WTC11 (cell line): ENCODE results near the gene CSTPP1. TPM values are rescaled to one million over a fixed set of nuclear protein-coding genes. Genes with fewer than 3 reads are reported as not detected.

Source experiments
- ATAC-seq: fragments of 200-7000 bp; cut with Tn5 transposase; 2 replicates; pipeline ENCODE4 v1.10.0; 2021; ENCODE audit warnings: mild to moderate bottlenecking, moderate library complexity
- CTCF ChIA-PET: fragments of 300-600 bp; sonication (Branson Sonifier 250); formaldehyde crosslinking; loops from one replicate; lab custom pipeline; 2021; ENCODE audit warnings: antibody characterized with exemption; lab: Charles Lee
- POLR2A ChIA-PET: fragments of 350-600 bp; sonication (Branson Sonifier 250); formaldehyde crosslinking; loops from one replicate; lab custom pipeline; 2021; ENCODE audit warnings: antibody characterized with exemption; lab: Charles Lee
- DNase-seq: peaks from one replicate; pipeline ENCODE4 v3.0.0; 2021; ENCODE audit warnings: low spot score
- H3K27ac Mint-ChIP-seq: 2 replicates; pipeline ENCODE4 v1.8.0; 2021; ENCODE audit warnings: mixed read lengths
- H3K27me3 Mint-ChIP-seq: 2 replicates; pipeline ENCODE4 v1.8.0; 2021; ENCODE audit warnings: low read depth, mild to moderate bottlenecking, moderate library complexity, mixed read lengths
- H3K36me3 Mint-ChIP-seq: 2 replicates; pipeline ENCODE4 v1.8.0; 2021; ENCODE audit warnings: mixed read lengths
- H3K4me1 Mint-ChIP-seq: 2 replicates; pipeline ENCODE4 v1.8.0; 2022; ENCODE audit warnings: mixed read lengths
- H3K4me3 Mint-ChIP-seq: 2 replicates; pipeline ENCODE4 v1.8.0; 2021; ENCODE audit warnings: mild to moderate bottlenecking, moderate library complexity, mixed read lengths
- H3K9me3 Mint-ChIP-seq: 2 replicates; pipeline ENCODE4 v1.8.0; 2021; ENCODE audit warnings: mixed read lengths
- ATF3 ChIP-seq: sonication (generic); formaldehyde crosslinking; conservative IDR thresholded peaks from 2 replicates; pipeline ENCODE4 v1.8.1; 2022; ENCODE audit warnings: mild to moderate bottlenecking, missing genetic modification reagents
- IRF1 ChIP-seq: sonication (generic); formaldehyde crosslinking; IDR thresholded peaks from 2 replicates; pipeline ENCODE4 v1.8.0; 2023; ENCODE audit warnings: missing genetic modification reagents
- JUN ChIP-seq: sonication (generic); formaldehyde crosslinking; IDR thresholded peaks from 2 replicates; pipeline ENCODE4 v1.8.0; 2023; ENCODE audit warnings: mild to moderate bottlenecking, missing genetic modification reagents
- NR1H2 ChIP-seq: sonication (generic); formaldehyde crosslinking; IDR thresholded peaks from 2 replicates; pipeline ENCODE4 v1.9.0; 2021; ENCODE audit warnings: mild to moderate bottlenecking, moderate library complexity, missing genetic modification reagents
- ZNF263 ChIP-seq: sonication (generic); formaldehyde crosslinking; IDR thresholded peaks from 2 replicates; pipeline ENCODE4 v1.8.1; 2022; ENCODE audit warnings: low read depth, mild to moderate bottlenecking, moderate library complexity, missing genetic modification reagents
- ZNF396 ChIP-seq: fragments of 250-450 bp; sonication (Bioruptor Pico); IDR thresholded peaks from 2 replicates; pipeline ENCODE4 v1.8.0; 2021; ENCODE audit warnings: mild to moderate bottlenecking, moderate library complexity, borderline replicate concordance
- ZNF416 ChIP-seq: fragments of 250-450 bp; sonication (Bioruptor Pico); IDR thresholded peaks from 2 replicates; pipeline ENCODE4 v1.9.0; 2021; ENCODE audit warnings: mild to moderate bottlenecking, inconsistent platforms
- ZNF425 ChIP-seq: fragments of 250-450 bp; sonication (Bioruptor Pico); conservative IDR thresholded peaks from 2 replicates; pipeline ENCODE4 v1.9.0; 2021; ENCODE audit warnings: mild to moderate bottlenecking
- total RNA-seq: library from RNA; stranded (reverse); gene quantifications from 3 replicates; pipeline ENCODE4 v1.2.3, GENCODE V29; 2021
- TF ChIP-seq, protein P1 (sequence below): sonication (generic); formaldehyde crosslinking; IDR thresholded peaks from 2 replicates; pipeline ENCODE4 v1.8.1; 2022; ENCODE audit warnings: low read depth, mild to moderate bottlenecking, moderate library complexity, missing genetic modification reagents, borderline replicate concordance
- TF ChIP-seq, protein P2 (sequence below): sonication (generic); formaldehyde crosslinking; IDR thresholded peaks from 2 replicates; pipeline ENCODE4 v1.8.1; 2023; ENCODE audit warnings: mild to moderate bottlenecking, missing genetic modification reagents, borderline replicate concordance
- TF ChIP-seq, protein P3 (sequence below): sonication (generic); formaldehyde crosslinking; conservative IDR thresholded peaks from 2 replicates; pipeline ENCODE4 v1.8.1; 2023; ENCODE audit warnings: mild to moderate bottlenecking, low read depth, missing genetic modification reagents, moderate library complexity

The CSTPP1 gene
- total RNA-seq, 1 experiment from 2014 or later: 23.6 TPM

GRCh38 chr11:47130543-47130942, 194.0 kb downstream of the CSTPP1 start (continued):
- TF ChIP-seq ZNF263 (CRISPR knock-in tag): no peak
- TF ChIP-seq, all 79 proteins: peak for 2

- POLR2A ChIA-PET: interaction anchor here (0.5 to 0.6 kb wide), 2 partner anchors 215 to 471 kb away, joined by 3 to 4 read pairs; no protein-coding TSS in a partner anchor
These were observed 194.6 kb downstream of the CSTPP1 start for GRCh38 chr11:47131136-47131535.

More at GRCh38 chr11:47131136-47131535, 194.6 kb downstream of the CSTPP1 start:
- Mint-ChIP-seq H3K27ac (no peak overlapping the region), H3K4me3 (no peak overlapping the region), H3K36me3 (no peaks in the 10 kb centered on the region), H3K4me1 (peaks cover 27% of the 10 kb centered on the region), H3K9me3 (no peaks in the 10 kb centered on the region), H3K27me3 (no peaks in the 10 kb centered on the region)
- no peak for TF ChIP-seq IRF1 (CRISPR knock-in tag)
- TF ChIP-seq ATF3: no peak
- no peak for TF ChIP-seq ZNF396 (CRISPR knock-in tag)
- no peak for TF ChIP-seq ZNF416 (CRISPR knock-in tag)
- no peak for TF ChIP-seq JUN (CRISPR knock-in tag)
- TF ChIP-seq, protein P1, sequence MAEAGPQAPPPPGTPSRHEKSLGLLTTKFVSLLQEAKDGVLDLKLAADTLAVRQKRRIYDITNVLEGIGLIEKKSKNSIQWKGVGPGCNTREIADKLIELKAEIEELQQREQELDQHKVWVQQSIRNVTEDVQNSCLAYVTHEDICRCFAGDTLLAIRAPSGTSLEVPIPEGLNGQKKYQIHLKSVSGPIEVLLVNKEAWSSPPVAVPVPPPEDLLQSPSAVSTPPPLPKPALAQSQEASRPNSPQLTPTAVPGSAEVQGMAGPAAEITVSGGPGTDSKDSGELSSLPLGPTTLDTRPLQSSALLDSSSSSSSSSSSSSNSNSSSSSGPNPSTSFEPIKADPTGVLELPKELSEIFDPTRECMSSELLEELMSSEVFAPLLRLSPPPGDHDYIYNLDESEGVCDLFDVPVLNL (CRISPR knock-in tag): no peak
- TF ChIP-seq NR1H2 (CRISPR knock-in tag): no peak
- TF ChIP-seq, protein P2, sequence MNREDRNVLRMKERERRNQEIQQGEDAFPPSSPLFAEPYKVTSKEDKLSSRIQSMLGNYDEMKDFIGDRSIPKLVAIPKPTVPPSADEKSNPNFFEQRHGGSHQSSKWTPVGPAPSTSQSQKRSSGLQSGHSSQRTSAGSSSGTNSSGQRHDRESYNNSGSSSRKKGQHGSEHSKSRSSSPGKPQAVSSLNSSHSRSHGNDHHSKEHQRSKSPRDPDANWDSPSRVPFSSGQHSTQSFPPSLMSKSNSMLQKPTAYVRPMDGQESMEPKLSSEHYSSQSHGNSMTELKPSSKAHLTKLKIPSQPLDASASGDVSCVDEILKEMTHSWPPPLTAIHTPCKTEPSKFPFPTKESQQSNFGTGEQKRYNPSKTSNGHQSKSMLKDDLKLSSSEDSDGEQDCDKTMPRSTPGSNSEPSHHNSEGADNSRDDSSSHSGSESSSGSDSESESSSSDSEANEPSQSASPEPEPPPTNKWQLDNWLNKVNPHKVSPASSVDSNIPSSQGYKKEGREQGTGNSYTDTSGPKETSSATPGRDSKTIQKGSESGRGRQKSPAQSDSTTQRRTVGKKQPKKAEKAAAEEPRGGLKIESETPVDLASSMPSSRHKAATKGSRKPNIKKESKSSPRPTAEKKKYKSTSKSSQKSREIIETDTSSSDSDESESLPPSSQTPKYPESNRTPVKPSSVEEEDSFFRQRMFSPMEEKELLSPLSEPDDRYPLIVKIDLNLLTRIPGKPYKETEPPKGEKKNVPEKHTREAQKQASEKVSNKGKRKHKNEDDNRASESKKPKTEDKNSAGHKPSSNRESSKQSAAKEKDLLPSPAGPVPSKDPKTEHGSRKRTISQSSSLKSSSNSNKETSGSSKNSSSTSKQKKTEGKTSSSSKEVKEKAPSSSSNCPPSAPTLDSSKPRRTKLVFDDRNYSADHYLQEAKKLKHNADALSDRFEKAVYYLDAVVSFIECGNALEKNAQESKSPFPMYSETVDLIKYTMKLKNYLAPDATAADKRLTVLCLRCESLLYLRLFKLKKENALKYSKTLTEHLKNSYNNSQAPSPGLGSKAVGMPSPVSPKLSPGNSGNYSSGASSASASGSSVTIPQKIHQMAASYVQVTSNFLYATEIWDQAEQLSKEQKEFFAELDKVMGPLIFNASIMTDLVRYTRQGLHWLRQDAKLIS (CRISPR knock-in tag): no peak
- TF ChIP-seq ZNF425: no peak
- TF ChIP-seq, protein P3, sequence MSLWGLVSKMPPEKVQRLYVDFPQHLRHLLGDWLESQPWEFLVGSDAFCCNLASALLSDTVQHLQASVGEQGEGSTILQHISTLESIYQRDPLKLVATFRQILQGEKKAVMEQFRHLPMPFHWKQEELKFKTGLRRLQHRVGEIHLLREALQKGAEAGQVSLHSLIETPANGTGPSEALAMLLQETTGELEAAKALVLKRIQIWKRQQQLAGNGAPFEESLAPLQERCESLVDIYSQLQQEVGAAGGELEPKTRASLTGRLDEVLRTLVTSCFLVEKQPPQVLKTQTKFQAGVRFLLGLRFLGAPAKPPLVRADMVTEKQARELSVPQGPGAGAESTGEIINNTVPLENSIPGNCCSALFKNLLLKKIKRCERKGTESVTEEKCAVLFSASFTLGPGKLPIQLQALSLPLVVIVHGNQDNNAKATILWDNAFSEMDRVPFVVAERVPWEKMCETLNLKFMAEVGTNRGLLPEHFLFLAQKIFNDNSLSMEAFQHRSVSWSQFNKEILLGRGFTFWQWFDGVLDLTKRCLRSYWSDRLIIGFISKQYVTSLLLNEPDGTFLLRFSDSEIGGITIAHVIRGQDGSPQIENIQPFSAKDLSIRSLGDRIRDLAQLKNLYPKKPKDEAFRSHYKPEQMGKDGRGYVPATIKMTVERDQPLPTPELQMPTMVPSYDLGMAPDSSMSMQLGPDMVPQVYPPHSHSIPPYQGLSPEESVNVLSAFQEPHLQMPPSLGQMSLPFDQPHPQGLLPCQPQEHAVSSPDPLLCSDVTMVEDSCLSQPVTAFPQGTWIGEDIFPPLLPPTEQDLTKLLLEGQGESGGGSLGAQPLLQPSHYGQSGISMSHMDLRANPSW: no peak
- ATAC-seq (no peak), DNase-seq (no peak)
- CTCF ChIA-PET: interaction anchor here (0.6 to 1.7 kb wide), 2 partner anchors 22 to 77 kb away, joined by 7 to 16 read pairs; no protein-coding TSS in a partner anchor
